PC-3 (cell line): ENCODE measurements around the gene HDGF. TPM values are rescaled to one million over a fixed set of nuclear protein-coding genes. Genes with fewer than 3 reads are reported as not detected.

Source experiments
- ATAC-seq: fragments of 200-7000 bp; cut with Tn5 transposase; 2 replicates; pipeline ENCODE4 v1.9.1; 2020; ENCODE audit warnings: mild to moderate bottlenecking, moderate library complexity
- BruUV-seq: library from RNA; stranded (reverse); fragments of 400-500 nt; replicated peaks from 2 replicates; lab custom pipeline; 2021; lab: Mats Ljungman, UMichigan
- CTCF ChIA-PET: fragments of 300-600 bp; sonication (Branson Sonifier 250); formaldehyde crosslinking; loops from one replicate; lab custom pipeline; 2022; ENCODE audit warnings: antibody characterized with exemption; lab: Charles Lee
- POLR2A ChIA-PET: fragments of 300-600 bp; sonication (Branson Sonifier 250); formaldehyde crosslinking; loops from one replicate; lab custom pipeline; 2022; ENCODE audit warnings: antibody characterized with exemption; ENCODE audit not compliant: unreplicated experiment; lab: Charles Lee
- DNase-seq: peaks from one replicate; pipeline ENCODE4 v3.0.0-alpha.2; 2015
- H2AFZ ChIP-seq: fragments of 300-600 bp; sonication (generic); 2 replicates; pipeline ENCODE4 v1.6.0; 2016; ENCODE audit warnings: antibody characterized with exemption, low read length
- H3F3A ChIP-seq: fragments of 300-600 bp; sonication (generic); one replicate; pipeline ENCODE4 v1.6.0; 2017; ENCODE audit warnings: antibody characterized with exemption, low read length, control low read depth, mild to moderate bottlenecking; ENCODE audit not compliant: unreplicated experiment
- H3K27ac ChIP-seq: fragments of 300-600 bp; sonication (generic); 2 replicates; pipeline ENCODE4 v1.5.1; 2016; ENCODE audit warnings: mild to moderate bottlenecking, low read length
- H3K27me3 ChIP-seq: fragments of 300-600 bp; sonication (generic); 2 replicates; pipeline ENCODE4 v1.6.1; 2016; ENCODE audit warnings: low read length, mixed read lengths
- H3K36me3 ChIP-seq: fragments of 300-600 bp; sonication (generic); 2 replicates; pipeline ENCODE4 v1.6.1; 2016; ENCODE audit warnings: low read depth, mixed run types, low read length, mixed read lengths
- H3K4me1 ChIP-seq: fragments of 300-600 bp; sonication (generic); 2 replicates; pipeline ENCODE4 v1.5.1; 2016; ENCODE audit warnings: low read length; ENCODE audit not compliant: insufficient read depth
- H3K4me2 ChIP-seq: fragments of 300-600 bp; sonication (generic); 2 replicates; pipeline ENCODE4 v1.6.0; 2016; ENCODE audit warnings: low read length
- H3K4me3 ChIP-seq: fragments of 300-600 bp; sonication (generic); 2 replicates; pipeline ENCODE4 v1.5.1; 2016; ENCODE audit warnings: mild to moderate bottlenecking, low read length, mixed read lengths
- H3K79me2 ChIP-seq: fragments of 300-600 bp; sonication (generic); 2 replicates; pipeline ENCODE4 v1.6.1; 2017; ENCODE audit warnings: low read length, mixed read lengths
- H3K9ac ChIP-seq: fragments of 300-600 bp; sonication (generic); 2 replicates; pipeline ENCODE4 v1.6.0; 2016; ENCODE audit warnings: mild to moderate bottlenecking, low read length
- H3K9me2 ChIP-seq: fragments of 300-600 bp; sonication (generic); replicated peaks from 2 replicates; pipeline ENCODE4 v1.6.1; 2016; ENCODE audit warnings: mixed run types, low read length, mixed read lengths
- H3K9me3 ChIP-seq: fragments of 300-600 bp; sonication (generic); 2 replicates; pipeline ENCODE4 v1.6.1; 2016; ENCODE audit warnings: low read length, mixed read lengths
- H4K20me1 ChIP-seq: fragments of 300-600 bp; sonication (generic); 2 replicates; pipeline ENCODE4 v1.6.1; 2016; ENCODE audit warnings: low read length, mixed read lengths
- EZH2 ChIP-seq: fragments of 300-600 bp; sonication (generic); IDR thresholded peaks from one replicate; pipeline ENCODE4 v1.6.1; 2017; ENCODE audit warnings: antibody characterized with exemption, mild to moderate bottlenecking, low read length; ENCODE audit not compliant: unreplicated experiment
- EZH2phosphoT487 ChIP-seq: fragments of 300-600 bp; sonication (generic); IDR thresholded peaks from 2 replicates; pipeline ENCODE4 v1.6.1; 2018; ENCODE audit warnings: mild to moderate bottlenecking, antibody characterized with exemption, low read length, borderline replicate concordance
- intact Hi-C: fragments of 100-400 bp; cut with micrococcal nuclease; formaldehyde crosslinking; loops from 2 replicates; pipeline ENCODE4 v1.9.0; 2023
- total RNA-seq: library from RNA; depleted of rRNA; stranded (reverse); fragments of >200 nt; gene quantifications from 2 replicates; pipeline ENCODE4 v1.2.3, GENCODE V29; 2014
- TF ChIP-seq, protein P1 (sequence below): fragments of 300-600 bp; sonication (generic); conservative IDR thresholded peaks from 2 replicates; pipeline ENCODE4 v1.5.1; 2017; ENCODE audit warnings: antibody characterized with exemption, low read depth, mild to moderate bottlenecking, low read length

The HDGF gene
- total RNA-seq, 1 experiment from 2014 or later = 586 TPM

DNA sequence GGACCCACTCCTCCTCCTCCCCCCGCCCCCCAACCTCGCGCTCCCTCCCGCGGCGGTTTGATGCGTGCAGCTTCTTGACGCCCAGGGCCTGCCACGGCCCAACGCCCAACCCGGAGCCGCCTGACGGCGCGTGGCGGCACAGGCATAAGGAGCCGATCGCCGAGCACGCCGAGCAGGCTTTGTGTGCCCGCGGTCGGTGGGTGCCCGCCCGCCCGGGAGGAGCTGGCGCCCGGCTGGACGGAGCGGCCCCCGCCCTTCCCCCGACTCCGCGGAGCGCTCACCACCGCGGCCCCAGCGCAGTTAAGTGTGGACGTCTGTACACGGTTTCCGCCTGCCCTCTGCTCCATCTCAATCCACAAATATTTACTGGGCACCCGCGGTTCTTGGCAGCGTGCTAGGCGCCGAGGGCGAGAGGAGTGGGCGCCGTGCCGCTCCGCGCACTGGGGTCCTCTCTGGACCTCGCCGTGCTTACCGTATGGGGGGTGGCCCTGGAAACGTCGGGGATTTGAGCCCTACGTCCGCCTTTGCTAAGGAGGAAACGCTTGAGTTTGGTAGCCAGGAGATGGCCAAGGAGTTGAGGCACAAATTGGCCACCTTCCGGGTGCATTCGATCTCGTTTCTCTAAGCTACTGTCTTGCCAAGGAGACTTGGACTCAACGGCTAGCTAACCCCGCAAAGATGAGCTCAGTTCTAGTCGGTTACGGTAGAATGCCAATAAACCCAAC, 444 bp upstream of the HDGF start:
- Histone ChIP-seq H3K36me3 (peaks cover 5% of the 10 kb centered on the region; the same call in 1 of the 2 replicates), H3K4me2 (peak overlapping the region; percentile 88), H3K9me2 (no peaks in the 10 kb centered on the region), H3K9ac (peak overlapping the region; percentile 99), H3K4me3 (peak overlapping the region; percentile 86), H3F3A (no peaks in the 10 kb centered on the region), H3K27ac (peak overlapping the region; percentile 60), H3K79me2 (peaks cover 59% of the 10 kb centered on the region), H2AFZ (peak overlapping the region; percentile 94), H4K20me1 (no peaks in the 10 kb centered on the region), H3K9me3 (no peaks in the 10 kb centered on the region), H3K4me1 (peaks cover 41% of the 10 kb centered on the region), H3K27me3 (no peaks in the 10 kb centered on the region)
- BruUV-seq = TSS peak; percentile 27
- CTCF ChIA-PET = interaction anchor here (1.0 to 1.2 kb wide), 2 partner anchors 24 to 25 kb away, joined by 5 to 7 read pairs; partner anchors contain the start of genes ISG20L2 and METTL25B
- POLR2A ChIA-PET = interaction anchor here (0.5 to 1.2 kb wide), 7 partner anchors 11 to 819 kb away, joined by 3 to 12 read pairs (median 5); partner anchors contain the start of gene PRCC
- DNase-seq = peak; percentile 98
- TF ChIP-seq, protein P1, sequence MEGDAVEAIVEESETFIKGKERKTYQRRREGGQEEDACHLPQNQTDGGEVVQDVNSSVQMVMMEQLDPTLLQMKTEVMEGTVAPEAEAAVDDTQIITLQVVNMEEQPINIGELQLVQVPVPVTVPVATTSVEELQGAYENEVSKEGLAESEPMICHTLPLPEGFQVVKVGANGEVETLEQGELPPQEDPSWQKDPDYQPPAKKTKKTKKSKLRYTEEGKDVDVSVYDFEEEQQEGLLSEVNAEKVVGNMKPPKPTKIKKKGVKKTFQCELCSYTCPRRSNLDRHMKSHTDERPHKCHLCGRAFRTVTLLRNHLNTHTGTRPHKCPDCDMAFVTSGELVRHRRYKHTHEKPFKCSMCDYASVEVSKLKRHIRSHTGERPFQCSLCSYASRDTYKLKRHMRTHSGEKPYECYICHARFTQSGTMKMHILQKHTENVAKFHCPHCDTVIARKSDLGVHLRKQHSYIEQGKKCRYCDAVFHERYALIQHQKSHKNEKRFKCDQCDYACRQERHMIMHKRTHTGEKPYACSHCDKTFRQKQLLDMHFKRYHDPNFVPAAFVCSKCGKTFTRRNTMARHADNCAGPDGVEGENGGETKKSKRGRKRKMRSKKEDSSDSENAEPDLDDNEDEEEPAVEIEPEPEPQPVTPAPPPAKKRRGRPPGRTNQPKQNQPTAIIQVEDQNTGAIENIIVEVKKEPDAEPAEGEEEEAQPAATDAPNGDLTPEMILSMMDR = no peak
- peak; percentile 87 for TF ChIP-seq EZH2phosphoT487
- intact Hi-C loops = loop anchor here (1.0 kb wide), 2 partner anchors 15 to 24 kb away; partner anchors contain the start of genes ISG20L2, METTL25B and PRCC
- ATAC-seq = peak; percentile 53

DNA sequence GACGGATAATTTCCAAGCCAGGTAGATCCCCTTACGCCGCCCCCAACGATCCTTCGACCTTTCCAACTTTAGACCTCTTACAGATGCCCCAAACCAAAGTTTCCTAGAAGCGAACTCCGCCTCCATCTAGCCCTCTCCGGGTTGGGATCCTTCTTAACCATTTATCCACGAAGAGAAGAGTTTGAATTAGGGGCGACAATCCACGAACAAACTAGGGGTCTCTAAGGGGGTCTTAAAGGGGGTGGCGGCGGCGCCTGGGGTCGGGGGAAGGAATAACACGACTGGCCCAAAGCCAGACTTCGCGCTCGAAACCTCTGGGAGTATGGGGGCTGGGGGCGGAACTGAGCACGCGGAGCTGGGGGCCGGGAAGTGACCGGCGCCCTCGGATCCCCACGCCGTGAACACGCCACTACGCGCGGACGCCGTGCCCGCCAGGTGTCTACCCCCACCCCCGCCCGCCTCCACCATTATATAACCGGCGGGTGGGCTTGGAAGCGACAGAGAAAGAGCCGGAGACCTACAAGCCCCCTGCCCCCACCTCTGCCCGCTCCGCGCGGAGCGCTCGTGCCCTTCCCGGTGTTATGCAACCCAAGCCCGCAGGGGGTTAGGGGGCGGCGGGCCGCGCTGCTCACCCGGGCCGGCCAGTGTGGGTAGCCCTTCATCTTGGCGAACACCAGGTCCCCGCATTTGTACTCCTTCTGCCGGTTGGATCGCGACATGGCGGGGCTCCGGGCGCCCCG, 594 bp downstream of the HDGF start:
- H3K4me2 ChIP-seq = peak overlapping the region; percentile 96
- H4K20me1 ChIP-seq = 0 out of 2 replicates have a peak, but pooled peaks cover 5% of the 10 kb centered on the region
- TSS peak; percentile 30 for BruUV-seq
- POLR2A ChIA-PET = interaction anchor here (0.5 to 1.2 kb wide), 4 partner anchors 10 to 550 kb away, joined by 4 to 7 read pairs (median 5); partner anchors contain the start of gene PRCC
- no peaks in the 10 kb centered on the region for H3K27me3 ChIP-seq
- ATAC-seq (no peak; the same call in 1 of the 2 replicates), DNase-seq (no peak)
- no peaks in the 10 kb centered on the region for H3K9me3 ChIP-seq
- H3F3A ChIP-seq = peaks cover 6% of the 10 kb centered on the region
- H2AFZ ChIP-seq = peak overlapping the region; percentile 43
- peaks cover 51% of the 10 kb centered on the region for H3K4me1 ChIP-seq
- H3K79me2 ChIP-seq = peaks cover 70% of the 10 kb centered on the region
- peak overlapping the region; percentile 86 for H3K4me3 ChIP-seq
- peak overlapping the region; percentile 99 for H3K27ac ChIP-seq
- no peaks in the 10 kb centered on the region for H3K9me2 ChIP-seq
- no peak for TF ChIP-seq EZH2phosphoT487
- TF ChIP-seq, protein P1 = no peak
- no peak for TF ChIP-seq EZH2
- peak overlapping the region; percentile 99 for H3K9ac ChIP-seq
- peaks cover 9% of the 10 kb centered on the region; the same call in 1 of the 2 replicates for H3K36me3 ChIP-seq
- CTCF ChIA-PET = interaction anchor here (0.6 to 1.6 kb wide), 3 partner anchors 24 to 39 kb away, joined by 3 to 7 read pairs (median 5); no protein-coding TSS in a partner anchor
- intact Hi-C loops = loop anchor here (1.0 kb wide), 1 partner anchor 23 kb away; the partner anchor contains the start of genes ISG20L2 and METTL25B
